ENCODE measurements around the gene THSD1.
"Not testable (repeated sequence)": the region's sequence is repeated elsewhere in the genome, so short reads cannot be mapped to it uniquely, and the experiment has no call there.

THSD1 gene

DNA sequence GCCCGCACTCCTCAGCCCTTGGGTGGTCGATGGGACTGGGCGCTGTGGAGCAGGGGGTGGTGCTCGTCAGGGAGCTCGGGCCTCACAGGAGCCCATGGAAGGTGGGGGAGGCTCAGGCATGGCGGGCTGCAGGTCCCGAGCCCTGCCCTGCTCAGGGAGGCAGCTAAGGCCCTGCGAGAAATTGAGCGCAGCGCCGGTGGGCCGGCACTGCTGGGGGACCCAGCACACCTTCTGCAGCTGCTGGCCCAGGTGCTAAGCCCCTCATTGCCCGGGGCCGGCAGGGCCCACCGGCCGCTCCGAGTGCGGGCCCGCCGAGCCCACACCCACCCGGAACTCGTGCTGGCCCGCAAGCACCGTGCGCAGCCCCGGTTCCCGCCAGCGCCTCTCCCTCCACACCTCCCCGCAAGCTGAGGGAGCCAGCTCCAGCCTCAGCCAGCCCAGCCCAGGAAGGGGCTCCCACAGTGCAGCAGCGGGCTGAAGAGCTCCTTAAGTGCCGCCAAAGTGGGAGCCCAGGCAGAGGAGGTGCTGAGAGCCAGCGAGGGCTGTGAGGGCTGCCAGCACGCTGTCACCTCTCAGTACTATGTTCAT, 2.2 kb upstream of the THSD1 start:
- not testable (repeated sequence) for DNase-seq

GRCh38 chr13:52407436-52407835, 1.5 kb upstream of the THSD1 start:
- not testable (repeated sequence) for DNase-seq

DNA sequence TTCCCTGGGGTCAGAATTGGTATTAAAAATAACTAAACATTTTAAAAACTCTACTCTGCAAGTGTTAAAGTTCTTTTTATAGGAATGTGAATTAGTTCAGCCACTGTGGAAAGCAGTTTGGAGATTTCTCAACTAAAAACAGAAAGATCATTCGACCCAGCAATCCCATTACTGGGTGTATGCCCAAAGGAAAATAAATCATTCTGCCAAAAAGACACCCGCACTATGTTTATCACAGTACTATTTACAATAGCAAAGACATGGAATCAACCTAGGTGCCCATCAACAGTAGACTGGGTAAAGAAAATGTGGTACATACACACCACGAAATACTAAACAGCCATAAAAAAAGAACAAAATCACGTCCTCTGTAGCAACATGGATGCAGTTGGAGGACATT, 657 bp upstream of the THSD1 start:
- no peak for DNase-seq

- no peak for DNase-seq
Measured at GRCh38 chr13:52405369-52405766, 604 bp downstream of the THSD1 start.

GRCh38 chr13:52399708-52400107, 6.3 kb downstream of the THSD1 start:
- DNase-seq, result no peak

DNA sequence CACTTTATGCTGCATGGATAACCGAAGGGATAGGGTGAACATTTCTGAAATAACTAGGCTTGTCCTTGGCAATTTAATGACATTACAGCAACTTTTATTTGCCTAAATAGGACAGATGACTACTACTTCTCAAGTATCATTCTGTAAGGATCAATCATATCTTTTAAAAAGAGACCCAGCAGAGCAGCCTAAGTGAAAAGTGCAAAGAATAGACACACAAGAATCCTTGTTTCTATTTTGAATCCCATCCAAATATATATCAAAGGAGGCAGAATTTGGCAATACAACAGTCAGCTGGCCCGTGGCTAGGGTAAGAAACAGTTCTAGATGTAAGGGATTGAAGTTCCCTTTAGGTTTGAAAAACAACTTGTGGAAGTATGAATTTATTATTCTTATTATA, 6.9 kb downstream of the THSD1 start:
- no peak for DNase-seq

DNA sequence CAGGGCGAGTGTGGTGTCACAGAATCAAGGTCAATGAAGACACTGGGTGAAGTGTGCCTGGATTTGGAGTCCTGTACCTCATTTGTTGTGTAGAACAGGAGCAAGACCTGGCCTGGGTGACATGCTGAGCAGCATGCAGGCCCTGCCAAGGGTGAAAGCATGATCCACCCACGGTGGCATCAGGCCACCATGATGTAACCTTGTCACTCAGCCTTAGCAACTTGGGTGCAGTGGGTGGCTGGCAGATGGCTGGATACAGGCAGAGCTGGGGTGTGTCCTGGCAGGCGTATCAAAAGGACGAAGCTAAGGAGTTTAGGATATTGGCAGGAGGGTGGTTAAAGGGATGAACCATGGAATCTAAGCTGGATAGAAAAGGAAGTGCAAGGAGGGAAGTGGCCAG, 10.3 kb downstream of the THSD1 start:
- no peak for DNase-seq

- DNase-seq, result no peak
Measured at GRCh38 chr13:52394586-52394985, 11.4 kb downstream of the THSD1 start.

DNA sequence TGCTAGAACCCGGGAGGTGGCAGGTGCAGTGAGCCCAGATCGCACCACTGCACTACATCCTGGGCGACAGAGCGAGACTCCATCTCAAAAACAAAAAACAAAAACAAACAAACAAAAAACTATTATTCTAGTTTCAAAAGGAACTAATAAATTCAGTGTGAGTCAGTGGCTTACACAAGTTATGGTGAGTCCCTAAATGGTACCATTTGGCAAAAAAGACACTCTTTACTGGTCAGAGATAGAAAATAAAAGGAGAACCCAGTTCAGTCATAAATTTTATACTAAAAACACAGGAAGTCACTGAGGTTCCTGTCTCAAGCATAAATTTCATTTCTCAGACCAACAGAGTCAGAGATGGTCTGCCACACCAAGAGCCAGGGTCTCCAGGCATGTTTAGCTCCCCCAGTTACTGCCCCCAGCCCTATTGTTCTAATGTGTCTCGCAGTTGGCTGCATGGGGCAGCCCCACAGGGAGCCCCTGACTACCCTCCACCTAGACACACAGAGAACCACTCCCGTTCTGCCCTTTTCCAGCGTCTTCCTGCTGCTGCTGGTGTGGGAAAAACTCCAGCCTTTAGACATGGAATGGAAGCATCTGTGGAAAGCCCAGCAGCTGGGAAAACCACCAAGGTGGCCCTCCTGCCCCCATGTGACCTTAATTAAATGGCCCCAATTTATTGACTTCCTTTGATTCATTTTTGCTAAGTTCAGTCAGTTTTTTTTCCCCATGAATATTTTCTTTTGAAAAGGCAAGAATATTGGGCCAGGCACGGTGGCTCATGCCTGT, 12.2 kb downstream of the THSD1 start:
- no peak for DNase-seq

GRCh38 chr13:52387721-52388120, 18.3 kb downstream of the THSD1 start:
- DNase-seq, result no peak

GRCh38 chr13:52385870-52386269, 20.1 kb downstream of the THSD1 start:
- DNase-seq, result no peak

DNA sequence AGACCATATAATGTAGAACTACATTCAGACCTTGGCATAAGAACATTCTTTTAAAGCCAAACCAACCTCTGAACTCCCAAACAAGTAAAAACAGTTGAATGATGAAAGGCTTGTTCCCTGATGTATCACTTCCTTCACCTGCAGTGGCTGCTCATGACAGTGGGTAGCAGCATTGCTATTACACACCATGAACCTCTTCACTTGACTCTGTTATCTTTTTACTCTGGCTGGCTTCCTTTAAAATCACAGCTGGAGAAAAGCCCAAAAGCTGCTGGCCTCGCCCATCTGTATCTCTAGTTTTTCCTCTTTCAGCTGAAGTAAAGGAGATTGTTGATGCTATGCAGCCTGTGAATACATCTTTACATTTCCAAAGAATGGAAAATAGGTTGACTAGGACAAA, 22.6 kb downstream of the THSD1 start:
- no peak for DNase-seq

DNA sequence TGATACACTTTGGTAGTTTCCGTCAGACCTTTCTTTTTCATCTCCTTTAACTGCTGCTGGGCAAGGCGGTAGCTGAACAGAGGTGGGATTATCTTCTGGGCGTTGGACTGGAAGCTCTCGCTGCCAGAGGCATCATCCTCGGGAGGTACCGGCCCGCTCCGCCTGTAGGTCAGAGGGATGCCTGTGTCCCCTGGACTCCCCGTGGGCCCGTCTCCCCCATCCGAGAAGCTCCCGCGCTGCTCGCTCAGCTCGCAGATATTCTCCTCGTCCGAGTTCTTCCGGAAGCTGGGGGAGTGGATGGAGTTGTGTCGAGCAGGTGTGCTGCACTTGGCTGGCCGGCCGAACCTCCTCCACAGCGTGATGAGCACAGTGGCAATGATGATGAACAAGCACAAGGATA, 27.7 kb downstream of the THSD1 start:
- no peak for DNase-seq

DNA sequence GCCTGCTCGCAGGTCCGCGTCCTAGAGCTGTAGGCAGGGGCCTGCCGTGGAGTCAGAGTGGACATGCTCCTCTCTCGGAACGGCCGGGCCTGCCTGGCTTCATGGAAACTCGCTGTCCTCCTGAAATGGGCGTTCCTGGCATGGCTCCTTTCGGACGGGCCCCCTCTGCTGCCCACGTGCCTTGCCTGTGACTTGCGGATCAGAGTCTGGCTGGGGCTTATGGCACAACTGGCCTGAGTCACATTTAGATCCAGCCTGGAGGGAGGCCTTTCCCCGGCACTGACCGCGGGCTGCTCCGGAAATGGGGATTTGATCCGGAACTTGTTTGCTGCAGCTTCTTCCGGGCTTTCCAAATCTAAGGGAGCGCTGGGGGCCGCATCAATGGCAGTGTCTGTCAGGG, 28.1 kb downstream of the THSD1 start:
- no peak for DNase-seq

GRCh38 chr13:52374873-52375411, 31.0 kb downstream of the THSD1 start:
- DNase-seq, result no peak

DNA sequence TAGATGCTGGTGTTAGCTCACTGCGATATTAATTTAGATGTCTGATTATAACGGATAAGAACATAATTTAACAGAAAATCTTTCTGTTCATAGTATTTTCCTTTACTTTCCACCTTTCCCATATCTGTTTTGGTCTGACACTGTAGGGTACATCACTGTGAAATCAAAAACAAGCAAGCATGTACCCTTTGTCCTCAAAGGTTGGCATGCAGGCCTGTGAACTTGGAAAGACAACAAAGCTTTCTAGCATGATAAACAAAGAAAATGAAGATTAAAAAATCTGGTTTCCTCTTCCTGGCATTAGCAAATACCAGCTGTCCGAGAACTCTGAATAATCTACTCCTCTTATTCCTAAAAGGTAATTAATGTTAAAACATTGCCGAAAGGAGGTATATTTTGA, 31.6 kb downstream of the THSD1 start:
- no peak for DNase-seq

- DNase-seq, result not testable (repeated sequence)
Measured at GRCh38 chr13:52373277-52373676, 32.7 kb downstream of the THSD1 start.

- DNase-seq, result no peak
Measured at GRCh38 chr13:52371736-52372247, 34.2 kb downstream of the THSD1 start.

- DNase-seq, result no peak
Measured at GRCh38 chr13:52366291-52366690, 39.7 kb downstream of the THSD1 start.

- not testable (repeated sequence) for DNase-seq
Measured at GRCh38 chr13:52362169-52362887, 43.6 kb downstream of the THSD1 start.

DNA sequence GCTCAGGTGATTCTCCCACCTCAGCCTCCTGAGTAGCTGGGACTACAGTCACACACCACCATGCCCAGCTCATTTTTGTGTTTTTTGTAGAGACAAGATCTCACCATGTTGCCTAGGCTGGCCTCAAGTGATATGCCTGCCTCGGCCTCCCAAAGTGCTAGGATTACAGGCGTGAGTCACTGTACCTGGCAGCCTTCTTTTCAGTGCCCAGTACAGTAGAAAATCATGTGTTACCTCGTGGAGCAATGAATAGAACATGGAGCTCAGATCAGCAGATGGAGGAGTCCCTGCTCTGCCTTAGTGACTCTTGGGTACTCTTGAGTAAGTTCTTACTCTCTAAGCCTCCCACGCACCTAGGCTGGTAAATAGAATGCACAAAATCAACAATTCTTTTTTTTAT, 44.7 kb downstream of the THSD1 start:
- no peak for DNase-seq

GRCh38 chr13:52359534-52359933, 46.4 kb downstream of the THSD1 start:
- DNase-seq, result no peak

DNA sequence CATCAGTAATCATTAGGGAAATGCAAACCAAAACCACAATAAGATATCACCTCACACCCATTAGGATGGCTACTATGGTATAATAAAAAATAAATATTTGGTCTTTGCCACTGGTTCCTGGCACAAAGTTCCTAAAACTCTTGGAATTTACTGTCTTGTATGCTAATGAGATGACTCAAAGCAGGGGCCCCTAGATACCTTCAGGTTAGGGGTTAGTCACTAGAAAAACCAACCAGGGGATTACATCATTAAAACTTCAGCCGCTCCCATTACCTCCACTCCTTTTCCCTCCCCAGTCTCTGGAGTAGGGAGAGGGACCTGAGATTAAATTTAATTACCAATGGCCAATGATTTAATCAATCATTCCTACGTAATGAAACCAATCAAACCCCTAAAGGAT, 49.6 kb downstream of the THSD1 start:
- DNase-seq, result no peak

DNA sequence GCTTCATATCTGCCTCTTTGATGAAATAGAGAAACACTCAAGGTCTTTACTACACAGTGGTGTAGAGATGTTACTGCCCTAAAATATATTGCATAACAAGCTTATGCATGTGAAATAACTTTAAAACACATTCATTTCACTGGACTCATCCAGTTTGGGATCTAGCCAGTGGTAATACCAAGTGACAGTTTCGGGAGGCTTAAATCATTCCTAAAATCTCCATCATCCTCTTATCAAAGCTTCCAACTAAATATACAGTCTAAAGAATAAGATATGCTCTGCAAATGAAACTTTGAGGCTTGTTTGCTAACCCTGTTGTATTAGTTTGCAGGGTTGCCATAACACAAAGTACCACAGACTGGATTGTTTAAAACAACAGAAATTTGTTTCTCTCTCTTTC, 52.8 kb downstream of the THSD1 start:
- DNase-seq, result no peak

Data from Kasumi-1 (cell line).